H9 (cell line): Measurements from ENCODE around the gene CYTL1. TPM values are rescaled to one million over a fixed set of nuclear protein-coding genes. Genes with fewer than 3 reads are reported as not detected.

Source experiments
- DNase-seq: peaks from one replicate; pipeline ENCODE4 v3.0.0-alpha.2; 2017
- H2AFZ ChIP-seq: one replicate; pipeline ENCODE4 v1.6.1; 2013; ENCODE audit warnings: mild to moderate bottlenecking, low read length, control low read depth, moderate library complexity
- H2AK5ac ChIP-seq: 2 replicates; pipeline ENCODE4 v1.6.1; 2013; ENCODE audit warnings: low read length, control low read depth, mixed read lengths; ENCODE audit not compliant: insufficient read length
- H2BK120ac ChIP-seq: one replicate; pipeline ENCODE4 v1.6.1; 2013; ENCODE audit warnings: low read depth, mild to moderate bottlenecking, low read length, control low read depth, inconsistent platforms; ENCODE audit not compliant: poor library complexity, severe bottlenecking
- H2BK12ac ChIP-seq: 2 replicates; pipeline ENCODE4 v1.6.1; 2013; ENCODE audit warnings: low read length, control low read depth, mixed read lengths, low read depth; ENCODE audit not compliant: insufficient read length
- H2BK15ac ChIP-seq: 2 replicates; pipeline ENCODE4 v1.6.1; 2013; ENCODE audit warnings: low read depth, low read length, control low read depth
- H2BK20ac ChIP-seq: one replicate; pipeline ENCODE4 v1.6.1; 2013; ENCODE audit warnings: low read depth, mild to moderate bottlenecking, low read length, control low read depth, inconsistent platforms; ENCODE audit not compliant: poor library complexity, severe bottlenecking
- H2BK5ac ChIP-seq: 2 replicates; pipeline ENCODE4 v1.6.1; 2013; ENCODE audit warnings: low read length, control low read depth, mixed read lengths; ENCODE audit not compliant: insufficient read length
- H3K14ac ChIP-seq: 2 replicates; pipeline ENCODE4 v1.6.1; 2013; ENCODE audit warnings: low read length, control low read depth; ENCODE audit not compliant: insufficient read depth
- H3K18ac ChIP-seq: 2 replicates; pipeline ENCODE4 v1.6.1; 2013; ENCODE audit warnings: low read depth, mild to moderate bottlenecking, mixed read lengths, low read length, control low read depth; ENCODE audit not compliant: insufficient read length
- H3K23ac ChIP-seq: 2 replicates; pipeline ENCODE4 v1.6.1; 2013; ENCODE audit warnings: low read length, control low read depth, mixed read lengths, low read depth; ENCODE audit not compliant: insufficient read length
- H3K23me2 ChIP-seq: 2 replicates; pipeline ENCODE4 v1.6.1; 2013; ENCODE audit warnings: low read depth, mild to moderate bottlenecking, mixed read lengths, low read length, control low read depth; ENCODE audit not compliant: insufficient read length, poor library complexity, severe bottlenecking
- H3K27ac ChIP-seq: 2 replicates; pipeline ENCODE4 v1.5.1; 2013; ENCODE audit warnings: low read length, control low read depth, mixed read lengths, low read depth; ENCODE audit not compliant: insufficient read length
- H3K27me3 ChIP-seq: 2 replicates; pipeline ENCODE4 v1.6.1; 2013; ENCODE audit warnings: low read length, control low read depth, inconsistent platforms; ENCODE audit not compliant: insufficient read depth
- H3K4ac ChIP-seq: 2 replicates; pipeline ENCODE4 v1.6.1; 2013; ENCODE audit warnings: low read depth, mild to moderate bottlenecking, control low read depth, inconsistent platforms, low read length, moderate library complexity
- H3K4me1 ChIP-seq: 2 replicates; pipeline ENCODE4 v1.6.1; 2013; ENCODE audit warnings: low read length, control low read depth, inconsistent platforms; ENCODE audit not compliant: insufficient read depth
- H3K4me2 ChIP-seq: 2 replicates; pipeline ENCODE4 v1.6.1; 2013; ENCODE audit warnings: low read length, control low read depth, mixed read lengths; ENCODE audit not compliant: insufficient read length, insufficient read depth
- H3K56ac ChIP-seq: 2 replicates; pipeline ENCODE4 v1.6.1; 2013; ENCODE audit warnings: low read depth, mild to moderate bottlenecking, mixed read lengths, low read length, control low read depth; ENCODE audit not compliant: insufficient read length
- H3K79me1 ChIP-seq: 2 replicates; pipeline ENCODE4 v1.6.1; 2013; ENCODE audit warnings: low read depth, mild to moderate bottlenecking, moderate library complexity, low read length, control low read depth, inconsistent platforms; ENCODE audit not compliant: insufficient read depth, poor library complexity, severe bottlenecking
- H3K79me2 ChIP-seq: 2 replicates; pipeline ENCODE4 v1.6.1; 2013; ENCODE audit warnings: low read length, control low read depth, inconsistent platforms; ENCODE audit not compliant: insufficient read depth
- H3K9ac ChIP-seq: 2 replicates; pipeline ENCODE4 v1.6.1; 2013; ENCODE audit warnings: low read length, control low read depth, mixed read lengths; ENCODE audit not compliant: insufficient read length; ENCODE audit errors: extremely low read depth
- H3K9me3 ChIP-seq: one replicate; pipeline ENCODE4 v1.6.1; 2013; ENCODE audit warnings: low read depth, low read length, inconsistent platforms; ENCODE audit not compliant: control insufficient read depth
- H3T11ph ChIP-seq: one replicate; pipeline ENCODE4 v1.6.1; 2013; ENCODE audit warnings: mild to moderate bottlenecking, low read length, control low read depth, inconsistent platforms
- H4K20me1 ChIP-seq: one replicate; pipeline ENCODE4 v1.6.1; 2013; ENCODE audit not compliant: control insufficient read depth, insufficient read length, insufficient read depth
- H4K5ac ChIP-seq: 2 replicates; pipeline ENCODE4 v1.6.1; 2013; ENCODE audit warnings: low read depth, mild to moderate bottlenecking, mixed read lengths, low read length, control low read depth; ENCODE audit not compliant: insufficient read length
- H4K8ac ChIP-seq: replicated peaks from 2 replicates; pipeline ENCODE4 v1.6.1; 2013; ENCODE audit warnings: low read length, control low read depth, mixed read lengths, low read depth; ENCODE audit not compliant: insufficient read length
- H4K91ac ChIP-seq: 2 replicates; pipeline ENCODE4 v1.6.1; 2013; ENCODE audit warnings: low read depth, mild to moderate bottlenecking, moderate library complexity, mixed read lengths, low read length, control low read depth; ENCODE audit not compliant: insufficient read length
- H3K27ac Mint-ChIP-seq, 3 experiments: 2 replicates in 2 of 3; 3 replicates in 1 of 3; pipeline ENCODE4 v1.8.0; 2020 to 2021; ENCODE audit warnings: mixed read lengths in 3 of 3, mild to moderate bottlenecking in 1 of 3, moderate library complexity in 1 of 3
- H3K27me3 Mint-ChIP-seq: 2 replicates; pipeline ENCODE4 v1.8.0; 2021; ENCODE audit warnings: low read depth, mild to moderate bottlenecking, moderate library complexity, mixed read lengths
- H3K36me3 Mint-ChIP-seq, 3 experiments: 2 replicates in 2 of 3; 3 replicates in 1 of 3; pipeline ENCODE4 v1.8.0; 2020 to 2021; ENCODE audit warnings: low read depth in 3 of 3, mixed read lengths in 3 of 3; ENCODE audit not compliant: insufficient read depth in 1 of 3
- H3K4me1 Mint-ChIP-seq, 2 experiments: 2 replicates each; pipeline ENCODE4 v1.8.0; 2020; ENCODE audit warnings: mixed read lengths in 2 of 2
- H3K4me3 Mint-ChIP-seq, 2 experiments: 2 replicates in 1 of 2; 3 replicates in 1 of 2; pipeline ENCODE4 v1.8.0; 2020 to 2021; ENCODE audit warnings: mild to moderate bottlenecking in 2 of 2, mixed read lengths in 2 of 2, moderate library complexity in 1 of 2
- H3K9me3 Mint-ChIP-seq, 2 experiments: 2 replicates in 1 of 2; 3 replicates in 1 of 2; pipeline ENCODE4 v1.8.0; 2020; ENCODE audit warnings: mild to moderate bottlenecking in 2 of 2, mixed read lengths in 2 of 2, moderate library complexity in 1 of 2
- WGBS: extraction: QIAGEN DNeasy Blood & Tissue Kit; methylation state at CpG from one replicate; pipeline ENCODE4 v1.1.7; 2013; ENCODE audit warnings: missing lambda C conversion rate, low lambda C conversion rate, mixed read lengths; ENCODE audit not compliant: insufficient read length; ENCODE audit errors: extremely low coverage; 5-methylcytosine and 5-hydroxymethylcytosine counted together
- total RNA-seq: library from RNA; stranded (reverse); gene quantifications from 2 replicates; pipeline ENCODE4 v1.2.1, GENCODE V29; 2021
- TF ChIP-seq, protein P1 (sequence below): fragments of 200-600 bp; sonication (generic); conservative IDR thresholded peaks from 3 replicates; pipeline ENCODE4 v1.8.0; 2021; ENCODE audit warnings: antibody characterized with exemption, mild to moderate bottlenecking

The CYTL1 gene
- total RNA-seq, 1 experiment from 2014 or later, result 1.7 TPM

DNA sequence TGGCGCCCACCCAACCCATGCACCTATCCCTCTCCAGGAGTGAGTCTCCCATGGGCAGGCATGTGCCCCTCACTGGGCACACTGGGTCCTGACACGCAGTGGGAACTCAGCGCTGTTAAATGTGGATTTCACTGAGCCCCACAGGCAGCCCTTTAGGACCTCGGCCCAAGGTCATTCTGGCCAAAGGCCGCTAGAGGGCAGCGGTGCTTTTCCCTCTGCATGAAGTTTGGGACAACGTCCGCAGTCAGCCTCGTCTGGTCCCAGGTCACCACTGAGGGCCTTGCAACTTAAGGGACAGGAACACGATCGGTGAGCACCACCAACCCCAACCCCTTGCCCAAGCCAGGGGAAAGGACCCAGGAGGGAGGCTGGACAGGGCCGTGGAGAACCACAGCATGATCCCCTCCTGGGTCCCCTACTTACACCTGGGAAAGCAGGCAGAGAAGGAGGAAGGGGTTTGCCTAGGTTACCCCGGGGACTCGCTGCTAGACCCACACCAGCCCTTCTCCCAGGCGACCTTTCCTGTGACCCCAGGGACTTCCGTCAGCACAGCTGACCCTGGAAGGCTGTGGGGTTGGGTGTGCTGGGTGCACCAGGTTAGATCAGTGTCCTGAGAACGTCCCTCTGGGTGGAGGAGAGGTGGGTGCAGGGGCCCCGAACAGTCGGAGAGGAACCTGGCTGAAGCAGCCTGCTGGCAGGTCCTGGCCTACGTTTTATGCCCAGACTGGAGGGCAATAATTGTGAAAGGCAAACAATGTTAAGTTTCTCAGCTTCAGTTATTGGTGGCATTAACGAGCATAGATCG is 24.0 kb downstream of the CYTL1 start:
- Histone ChIP-seq H3K14ac (no peak overlapping the region), H3K9ac (no peak overlapping the region), H2AFZ (peak overlapping the region; percentile 53), H3T11ph (no peak overlapping the region), H3K4ac (no peak overlapping the region), H2BK5ac (no peak overlapping the region), H2AK5ac (no peak overlapping the region), H2BK120ac (no peak overlapping the region), H2BK15ac (no peak overlapping the region), H3K79me2 (no peaks in the 10 kb centered on the region), H2BK12ac (no peak overlapping the region), H3K18ac (no peak overlapping the region), H3K27me3 (no peaks in the 10 kb centered on the region), H4K8ac (no peak overlapping the region), H3K9me3 (no peaks in the 10 kb centered on the region), H4K91ac (no peak overlapping the region), H4K5ac (no peak overlapping the region), H3K27ac (no peak overlapping the region), H4K20me1 (no peaks in the 10 kb centered on the region), H2BK20ac (no peak overlapping the region), H3K23me2 (no peaks in the 10 kb centered on the region), H3K23ac (no peak overlapping the region), H3K56ac (no peak overlapping the region), H3K4me1 (no peaks in the 10 kb centered on the region), H3K4me2 (no peak overlapping the region), H3K79me1 (no peaks in the 10 kb centered on the region)
- Mint-ChIP-seq H3K9me3 (no peaks in the 10 kb centered on the region), H3K27me3 (peaks cover 46% of the 10 kb centered on the region), H3K4me1 (peaks cover 10 to 14% of the 10 kb centered on the region in 2 experiments), H3K27ac (no peak overlapping the region), H3K4me3 (no peak overlapping the region), H3K36me3 (no peaks in the 10 kb centered on the region)
- TF ChIP-seq, protein P1, sequence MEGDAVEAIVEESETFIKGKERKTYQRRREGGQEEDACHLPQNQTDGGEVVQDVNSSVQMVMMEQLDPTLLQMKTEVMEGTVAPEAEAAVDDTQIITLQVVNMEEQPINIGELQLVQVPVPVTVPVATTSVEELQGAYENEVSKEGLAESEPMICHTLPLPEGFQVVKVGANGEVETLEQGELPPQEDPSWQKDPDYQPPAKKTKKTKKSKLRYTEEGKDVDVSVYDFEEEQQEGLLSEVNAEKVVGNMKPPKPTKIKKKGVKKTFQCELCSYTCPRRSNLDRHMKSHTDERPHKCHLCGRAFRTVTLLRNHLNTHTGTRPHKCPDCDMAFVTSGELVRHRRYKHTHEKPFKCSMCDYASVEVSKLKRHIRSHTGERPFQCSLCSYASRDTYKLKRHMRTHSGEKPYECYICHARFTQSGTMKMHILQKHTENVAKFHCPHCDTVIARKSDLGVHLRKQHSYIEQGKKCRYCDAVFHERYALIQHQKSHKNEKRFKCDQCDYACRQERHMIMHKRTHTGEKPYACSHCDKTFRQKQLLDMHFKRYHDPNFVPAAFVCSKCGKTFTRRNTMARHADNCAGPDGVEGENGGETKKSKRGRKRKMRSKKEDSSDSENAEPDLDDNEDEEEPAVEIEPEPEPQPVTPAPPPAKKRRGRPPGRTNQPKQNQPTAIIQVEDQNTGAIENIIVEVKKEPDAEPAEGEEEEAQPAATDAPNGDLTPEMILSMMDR, result peak; percentile 96
- peak; percentile 90 for DNase-seq
- no CpG with 5 or more reads among the region's 22 CpGs for WGBS
